ENCODE results near the gene ANKRD62. TPM values are rescaled to one million over a fixed set of nuclear protein-coding genes. Genes with fewer than 3 reads are reported as not detected.

ANKRD62 gene
- total RNA-seq, 4 donors from 2014 or later, result 0.13 TPM; not detected in 3

DNA sequence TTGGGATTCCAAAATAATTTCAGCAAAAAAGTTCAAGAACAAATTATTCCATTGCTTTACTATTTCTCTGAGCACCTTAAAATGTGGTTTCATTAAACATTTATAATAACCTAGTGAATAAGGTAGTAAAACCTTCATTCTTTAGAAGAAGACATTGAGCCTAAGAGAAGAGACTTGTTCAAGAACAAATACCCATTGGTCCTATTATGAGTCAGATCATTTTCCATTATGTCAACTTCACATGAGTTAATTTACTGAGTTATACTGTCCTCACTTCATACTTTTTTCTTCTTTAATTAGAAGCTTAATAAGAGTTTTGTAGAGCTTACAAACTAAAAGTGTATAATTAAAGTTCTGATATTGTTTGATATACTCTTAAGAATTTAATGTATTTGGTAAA, 5.5 kb downstream of the ANKRD62 start:
- no peak overlapping the region for H3K4me3 ChIP-seq (replicated peaks in 1 of 3)
- no peaks in the 10 kb centered on the region for H3K36me3 ChIP-seq
- no peaks in the 10 kb centered on the region for H3K27me3 ChIP-seq
- H3K4me1 ChIP-seq, result no peaks in the 10 kb centered on the region
- no peak for DNase-seq
- intact Hi-C loops (cut with DNase I), result loop anchor here (10.0 kb wide), 1 partner anchor 136 kb away; no protein-coding TSS in a partner anchor
- TF ChIP-seq, protein P1, sequence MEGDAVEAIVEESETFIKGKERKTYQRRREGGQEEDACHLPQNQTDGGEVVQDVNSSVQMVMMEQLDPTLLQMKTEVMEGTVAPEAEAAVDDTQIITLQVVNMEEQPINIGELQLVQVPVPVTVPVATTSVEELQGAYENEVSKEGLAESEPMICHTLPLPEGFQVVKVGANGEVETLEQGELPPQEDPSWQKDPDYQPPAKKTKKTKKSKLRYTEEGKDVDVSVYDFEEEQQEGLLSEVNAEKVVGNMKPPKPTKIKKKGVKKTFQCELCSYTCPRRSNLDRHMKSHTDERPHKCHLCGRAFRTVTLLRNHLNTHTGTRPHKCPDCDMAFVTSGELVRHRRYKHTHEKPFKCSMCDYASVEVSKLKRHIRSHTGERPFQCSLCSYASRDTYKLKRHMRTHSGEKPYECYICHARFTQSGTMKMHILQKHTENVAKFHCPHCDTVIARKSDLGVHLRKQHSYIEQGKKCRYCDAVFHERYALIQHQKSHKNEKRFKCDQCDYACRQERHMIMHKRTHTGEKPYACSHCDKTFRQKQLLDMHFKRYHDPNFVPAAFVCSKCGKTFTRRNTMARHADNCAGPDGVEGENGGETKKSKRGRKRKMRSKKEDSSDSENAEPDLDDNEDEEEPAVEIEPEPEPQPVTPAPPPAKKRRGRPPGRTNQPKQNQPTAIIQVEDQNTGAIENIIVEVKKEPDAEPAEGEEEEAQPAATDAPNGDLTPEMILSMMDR (IDR thresholded peaks at IDR 0.05), result no peak
- no peak for TF ChIP-seq POLR2A (IDR thresholded peaks at IDR 0.05)
- no peak overlapping the region for H3K27ac ChIP-seq
- no peaks in the 10 kb centered on the region for H3K9me3 ChIP-seq

DNA sequence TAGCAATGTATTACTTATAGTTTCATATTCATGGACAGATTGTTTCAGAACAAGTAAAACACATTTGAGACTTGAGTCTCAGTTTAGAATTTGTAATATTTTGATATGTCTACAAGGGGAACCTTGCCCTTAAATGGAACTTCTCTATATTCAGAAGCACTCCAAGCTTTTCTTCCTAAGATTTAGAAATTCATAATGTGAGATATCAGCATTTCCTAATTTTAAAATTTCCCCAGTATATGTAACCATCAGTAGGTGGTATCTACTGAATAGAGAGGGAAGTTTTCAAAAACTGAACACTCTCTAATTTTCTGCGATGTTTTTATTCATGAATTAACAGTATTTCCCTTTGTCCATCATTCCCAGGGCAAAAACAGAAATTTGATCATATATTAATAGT, 7.6 kb downstream of the ANKRD62 start:
- Histone ChIP-seq H3K27ac (no peak overlapping the region), H3K27me3 (no peaks in the 10 kb centered on the region), H3K9me3 (no peaks in the 10 kb centered on the region), H3K36me3 (no peaks in the 10 kb centered on the region), H3K4me1 (no peaks in the 10 kb centered on the region), H3K4me3 (replicated peaks in 1 of 3) (no peak overlapping the region)
- no peak for TF ChIP-seq POLR2A (IDR thresholded peaks at IDR 0.05)
- TF ChIP-seq, protein P1 (IDR thresholded peaks at IDR 0.05), result no peak
- no peak for DNase-seq
- 97 to 99% methylated on average over 1 of the region's 1 CpG for WGBS, 2 donors
- intact Hi-C loops (cut with DNase I), result no loop called here

DNA sequence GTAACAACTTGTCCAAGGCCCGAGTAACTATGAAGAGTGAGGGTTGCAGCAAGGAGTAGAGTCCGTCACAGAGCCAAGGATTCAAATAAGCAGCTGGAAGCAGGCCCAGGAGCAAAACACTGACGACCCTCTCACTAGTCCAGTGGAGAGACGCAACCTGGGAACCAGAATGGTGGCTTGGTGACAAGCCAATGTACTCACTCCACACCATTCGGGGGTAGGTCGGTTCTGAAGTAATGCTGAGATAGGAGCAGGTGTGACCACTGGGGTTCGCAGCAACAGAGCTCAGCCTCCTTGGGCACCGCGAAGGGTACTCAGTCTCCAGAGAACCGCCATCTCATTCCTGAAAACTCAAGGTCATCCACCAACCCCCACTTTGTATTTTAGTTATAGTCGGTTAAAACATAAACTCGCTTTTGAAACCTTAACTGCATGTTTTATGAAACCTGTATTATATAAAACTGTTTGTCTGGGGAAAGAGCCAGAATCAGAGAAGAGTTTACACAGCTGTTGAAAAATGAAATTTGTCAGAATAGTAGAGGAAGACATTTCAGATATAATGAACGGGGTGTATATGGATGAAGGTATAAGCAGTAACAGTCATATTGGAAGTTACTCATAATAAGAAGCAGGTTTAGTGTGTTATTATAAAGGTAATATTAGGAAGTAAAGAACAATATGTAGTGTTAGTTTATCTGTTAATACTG, 8.6 kb downstream of the ANKRD62 start:
- Histone ChIP-seq H3K27ac (no peak overlapping the region), H3K4me3 (replicated peaks in 1 of 3) (no peak overlapping the region), H3K36me3 (no peaks in the 10 kb centered on the region), H3K9me3 (no peaks in the 10 kb centered on the region), H3K27me3 (no peaks in the 10 kb centered on the region), H3K4me1 (no peaks in the 10 kb centered on the region)
- 64 to 84% methylated on average over 13 of the region's 13 CpGs for WGBS, 2 donors
- TF ChIP-seq, protein P1 (IDR thresholded peaks at IDR 0.05), result no peak
- TF ChIP-seq POLR2A (IDR thresholded peaks at IDR 0.05), result no peak
- DNase-seq, result no peak
- intact Hi-C loops (cut with DNase I), result no loop called here

DNA sequence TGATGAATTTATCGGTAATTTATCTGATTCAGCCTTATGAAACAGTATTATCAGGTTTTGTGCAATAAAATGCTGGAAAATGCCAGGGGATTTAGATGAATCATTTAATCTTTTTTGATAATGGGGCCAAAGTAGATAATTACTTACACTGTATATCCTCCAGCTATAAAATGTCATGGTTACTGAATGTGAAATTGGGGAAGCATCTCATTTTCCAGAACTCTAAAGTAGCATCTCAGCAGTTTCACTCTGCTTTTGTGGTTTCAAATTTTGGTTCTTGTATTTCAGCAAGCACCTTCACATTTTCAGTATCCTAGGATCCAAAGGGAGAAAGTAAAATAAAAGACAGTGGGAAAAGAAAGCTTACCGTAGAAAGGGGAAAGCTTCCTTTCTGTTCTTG, 12.8 kb downstream of the ANKRD62 start:
- Histone ChIP-seq H3K9me3 (no peaks in the 10 kb centered on the region), H3K4me3 (replicated peaks in 1 of 3) (no peak overlapping the region), H3K27ac (no peak overlapping the region), H3K36me3 (no peaks in the 10 kb centered on the region), H3K4me1 (no peaks in the 10 kb centered on the region), H3K27me3 (no peaks in the 10 kb centered on the region)
- intact Hi-C loops (cut with DNase I), result no loop called here
- 87 to 92% methylated on average over 2 of the region's 2 CpGs for WGBS, 2 donors
- DNase-seq, result no peak
- no peak for TF ChIP-seq POLR2A (IDR thresholded peaks at IDR 0.05)
- TF ChIP-seq, protein P1 (IDR thresholded peaks at IDR 0.05), result no peak

DNA sequence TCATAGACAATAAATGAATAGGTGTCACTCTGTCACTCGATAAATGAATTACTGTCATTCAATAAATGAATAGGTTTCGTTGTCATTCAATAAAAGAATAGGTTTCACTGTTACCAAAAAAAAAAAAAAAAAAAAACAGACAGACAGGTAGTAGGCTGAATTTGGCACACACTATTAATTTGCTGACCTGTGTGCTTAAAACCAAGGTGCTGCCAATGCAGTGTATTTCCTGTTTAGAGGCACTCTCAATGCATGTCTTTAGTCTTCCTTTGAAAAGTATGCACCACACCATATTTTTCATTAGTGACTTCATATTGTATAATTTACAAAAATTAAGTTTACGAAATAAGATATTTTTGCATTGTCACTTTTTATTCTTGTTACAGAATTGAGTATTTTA, 16.2 kb downstream of the ANKRD62 start:
- no peaks in the 10 kb centered on the region for H3K4me1 ChIP-seq
- intact Hi-C loops (cut with DNase I), result no loop called here
- H3K27ac ChIP-seq, result no peak overlapping the region
- no peaks in the 10 kb centered on the region for H3K27me3 ChIP-seq
- DNase-seq, result no peak
- H3K9me3 ChIP-seq, result no peaks in the 10 kb centered on the region
- no peak overlapping the region for H3K4me3 ChIP-seq (replicated peaks in 1 of 3)
- no peak for TF ChIP-seq POLR2A (IDR thresholded peaks at IDR 0.05)
- TF ChIP-seq, protein P1 (IDR thresholded peaks at IDR 0.05), result no peak
- H3K36me3 ChIP-seq, result no peaks in the 10 kb centered on the region
- WGBS, 2 donors, result 92% methylated on average over 3 of the region's 3 CpGs
